GM10266 (cell line): ENCODE measurements around the gene SIX3.

Experiments used
- DNase-seq: peaks from one replicate; pipeline ENCODE4 v3.0.0; 2012; ENCODE audit errors: extremely low spot score
- CTCF ChIP-seq: IDR thresholded peaks from 2 replicates; pipeline ENCODE4 v1.5.1; 2012; ENCODE audit warnings: mild to moderate bottlenecking, low read depth; ENCODE audit not compliant: control insufficient read depth, insufficient read depth; ENCODE audit errors: missing control alignments

Gene SIX3

GRCh38 chr2:44940049-44940494 is 1.4 kb upstream of the SIX3 start:
- TF ChIP-seq CTCF, result no peak
- DNase-seq, result no peak

GRCh38 chr2:44940732-44941464 is 604 bp upstream of the SIX3 start:
- TF ChIP-seq CTCF, result no peak
- DNase-seq, result no peak

DNA sequence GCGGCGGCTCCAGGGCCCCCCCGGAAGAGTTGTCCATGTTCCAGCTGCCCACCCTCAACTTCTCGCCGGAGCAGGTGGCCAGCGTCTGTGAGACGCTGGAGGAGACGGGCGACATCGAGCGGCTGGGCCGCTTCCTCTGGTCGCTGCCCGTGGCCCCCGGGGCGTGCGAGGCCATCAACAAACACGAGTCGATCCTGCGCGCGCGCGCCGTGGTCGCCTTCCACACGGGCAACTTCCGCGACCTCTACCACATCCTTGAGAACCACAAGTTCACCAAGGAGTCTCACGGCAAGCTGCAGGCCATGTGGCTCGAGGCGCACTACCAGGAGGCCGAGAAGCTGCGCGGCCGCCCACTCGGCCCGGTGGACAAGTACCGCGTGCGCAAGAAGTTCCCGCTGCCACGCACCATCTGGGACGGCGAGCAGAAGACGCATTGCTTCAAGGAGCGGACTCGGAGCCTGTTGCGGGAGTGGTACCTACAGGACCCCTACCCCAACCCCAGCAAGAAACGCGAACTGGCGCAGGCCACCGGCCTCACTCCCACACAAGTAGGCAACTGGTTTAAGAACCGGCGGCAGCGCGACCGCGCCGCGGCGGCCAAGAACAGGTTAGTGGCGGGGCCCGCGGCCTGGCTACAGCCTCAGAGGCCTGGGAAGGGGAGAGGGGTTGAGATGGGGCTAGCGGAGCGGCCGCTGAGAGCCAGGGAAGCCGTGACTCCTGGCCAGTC is 965 bp downstream of the SIX3 start:
- DNase-seq, result no peak
- no peak for TF ChIP-seq CTCF

- no peak for DNase-seq
- no peak for TF ChIP-seq CTCF
These were observed 1.7 kb downstream of the SIX3 start for GRCh38 chr2:44943031-44943692.

GRCh38 chr2:44943693-44944101 is 2.2 kb downstream of the SIX3 start:
- no peak for DNase-seq
- TF ChIP-seq CTCF, result no peak

DNA sequence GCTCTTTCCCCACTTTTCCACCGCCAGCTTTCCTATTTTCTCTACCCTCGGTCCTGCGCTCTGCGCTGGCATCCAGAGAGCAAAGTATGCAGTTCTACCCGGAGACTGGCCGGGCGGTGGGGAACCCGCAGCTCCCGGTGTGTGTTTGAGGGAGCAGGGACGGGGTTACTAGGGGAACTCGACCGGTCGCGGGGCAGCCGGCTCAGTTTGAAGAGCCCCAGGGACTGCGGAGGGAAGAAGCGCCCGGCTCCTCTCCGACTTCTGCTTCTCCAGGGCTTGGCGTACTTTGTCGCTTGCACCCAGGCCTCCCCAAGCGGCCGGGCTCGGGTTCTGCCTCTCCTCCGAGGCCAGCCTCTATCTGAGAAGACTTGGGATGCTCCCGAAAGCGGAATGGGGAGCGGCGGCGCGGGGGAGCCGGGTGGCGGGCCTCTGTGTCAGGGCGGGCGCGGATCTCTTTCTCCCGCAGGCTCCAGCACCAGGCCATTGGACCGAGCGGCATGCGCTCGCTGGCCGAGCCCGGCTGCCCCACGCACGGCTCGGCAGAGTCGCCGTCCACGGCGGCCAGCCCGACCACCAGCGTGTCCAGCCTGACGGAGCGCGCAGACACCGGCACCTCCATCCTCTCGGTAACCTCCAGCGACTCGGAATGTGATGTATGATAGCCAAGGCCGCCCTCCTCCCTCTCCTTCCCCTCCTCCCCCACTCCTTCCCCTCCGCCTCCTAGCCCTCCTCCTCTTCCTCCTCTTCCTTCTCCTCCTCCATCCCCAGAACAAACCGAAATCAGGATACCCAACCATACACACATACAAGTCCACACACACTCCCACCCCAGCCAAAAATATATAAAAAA is 2.8 kb downstream of the SIX3 start:
- DNase-seq, result no peak
- TF ChIP-seq CTCF, result no peak
